Measurements from ENCODE around the gene SLC29A1. TPM values are rescaled to one million over a fixed set of nuclear protein-coding genes. Genes with fewer than 3 reads are reported as not detected.

SLC29A1 gene
- total and polyA plus RNA-seq, 9 of the 15 experiments (the other 6 are each of a cell fraction or from before 2014, with no cell fraction given): 18.9 to 170 (median 57.7) TPM

DNA sequence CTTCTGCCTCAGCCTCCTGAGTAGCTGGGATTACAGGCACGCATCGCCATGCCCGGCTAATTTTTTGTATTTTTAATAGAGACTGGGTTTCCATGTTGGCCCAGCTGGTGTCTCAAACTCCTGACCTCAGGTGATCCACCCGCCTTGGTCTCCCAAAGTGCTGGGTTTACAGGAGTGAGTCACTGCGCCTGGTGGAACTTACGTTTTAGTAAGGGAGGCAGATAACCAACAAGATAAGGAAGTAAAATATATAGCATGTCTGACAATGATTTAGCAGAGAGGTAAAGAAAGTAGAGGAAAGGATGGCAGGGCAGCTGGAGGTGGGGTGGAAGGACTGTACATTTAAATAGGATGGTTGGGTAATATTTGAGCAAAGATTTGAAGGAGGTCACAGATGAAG lies 19.4 kb upstream of the SLC29A1 start (continued):
- TF ChIP-seq, protein P1, sequence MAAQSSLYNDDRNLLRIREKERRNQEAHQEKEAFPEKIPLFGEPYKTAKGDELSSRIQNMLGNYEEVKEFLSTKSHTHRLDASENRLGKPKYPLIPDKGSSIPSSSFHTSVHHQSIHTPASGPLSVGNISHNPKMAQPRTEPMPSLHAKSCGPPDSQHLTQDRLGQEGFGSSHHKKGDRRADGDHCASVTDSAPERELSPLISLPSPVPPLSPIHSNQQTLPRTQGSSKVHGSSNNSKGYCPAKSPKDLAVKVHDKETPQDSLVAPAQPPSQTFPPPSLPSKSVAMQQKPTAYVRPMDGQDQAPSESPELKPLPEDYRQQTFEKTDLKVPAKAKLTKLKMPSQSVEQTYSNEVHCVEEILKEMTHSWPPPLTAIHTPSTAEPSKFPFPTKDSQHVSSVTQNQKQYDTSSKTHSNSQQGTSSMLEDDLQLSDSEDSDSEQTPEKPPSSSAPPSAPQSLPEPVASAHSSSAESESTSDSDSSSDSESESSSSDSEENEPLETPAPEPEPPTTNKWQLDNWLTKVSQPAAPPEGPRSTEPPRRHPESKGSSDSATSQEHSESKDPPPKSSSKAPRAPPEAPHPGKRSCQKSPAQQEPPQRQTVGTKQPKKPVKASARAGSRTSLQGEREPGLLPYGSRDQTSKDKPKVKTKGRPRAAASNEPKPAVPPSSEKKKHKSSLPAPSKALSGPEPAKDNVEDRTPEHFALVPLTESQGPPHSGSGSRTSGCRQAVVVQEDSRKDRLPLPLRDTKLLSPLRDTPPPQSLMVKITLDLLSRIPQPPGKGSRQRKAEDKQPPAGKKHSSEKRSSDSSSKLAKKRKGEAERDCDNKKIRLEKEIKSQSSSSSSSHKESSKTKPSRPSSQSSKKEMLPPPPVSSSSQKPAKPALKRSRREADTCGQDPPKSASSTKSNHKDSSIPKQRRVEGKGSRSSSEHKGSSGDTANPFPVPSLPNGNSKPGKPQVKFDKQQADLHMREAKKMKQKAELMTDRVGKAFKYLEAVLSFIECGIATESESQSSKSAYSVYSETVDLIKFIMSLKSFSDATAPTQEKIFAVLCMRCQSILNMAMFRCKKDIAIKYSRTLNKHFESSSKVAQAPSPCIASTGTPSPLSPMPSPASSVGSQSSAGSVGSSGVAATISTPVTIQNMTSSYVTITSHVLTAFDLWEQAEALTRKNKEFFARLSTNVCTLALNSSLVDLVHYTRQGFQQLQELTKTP (IDR thresholded peaks at IDR 0.05; ENCODE audit: low read depth in 1 of 2, partially characterized antibody in 2 of 2): peak in 1 of 2 experiments; percentile 38
- TF ChIP-seq TRIM24 (IDR thresholded peaks at IDR 0.05) (peak; percentile 30 to 33; a peak in 2 of 4 replicates), EHMT2 (IDR thresholded peaks at IDR 0.05) (peak; percentile 36; the same call in 1 of the 2 replicates), SIRT6 (IDR thresholded peaks at IDR 0.05; ENCODE audit: low read depth, low read length) (no peak), ETV5 (CRISPR knock-in tag; IDR thresholded peaks at IDR 0.05; ENCODE audit: low read depth) (0 out of 2 replicates have a peak, but pooled peaks have one; percentile 41), ZNF282 (CRISPR knock-in tag; IDR thresholded peaks at IDR 0.05) (no peak), JUNB (CRISPR knock-in tag; conservative IDR thresholded peaks at IDR 0.05) (no peak), MIER1 (IDR thresholded peaks at IDR 0.05; ENCODE audit: low read depth) (no peak), NCOA1 (IDR thresholded peaks at IDR 0.05; ENCODE audit: low read depth) (peak; percentile 62; the same call in 1 of the 2 replicates), HIVEP1 (CRISPR knock-in tag; IDR thresholded peaks at IDR 0.05) (no peak), DIDO1 (tag; IDR thresholded peaks at IDR 0.05; ENCODE audit: low read depth) (no peak), RBM15 (IDR thresholded peaks at IDR 0.05; ENCODE audit: insufficient read depth, low read length) (no peak), SOX6 (IDR thresholded peaks at IDR 0.05) (peak; percentile 23; the same call in 1 of the 2 replicates), SMARCA4 (IDR thresholded peaks at IDR 0.05) (peak; percentile 91), ATF1 (CRISPR knock-in tag; IDR thresholded peaks at IDR 0.05) (no peak), ATF1 (tag; IDR thresholded peaks at IDR 0.05) (0 out of 2 replicates have a peak, but pooled peaks have one; percentile 20), KDM1A (IDR thresholded peaks at IDR 0.05) (peak in 1 of 2 experiments; percentile 11; a peak in 1 of 4 replicates), PHF20 (IDR thresholded peaks at IDR 0.05; ENCODE audit: partially characterized antibody) (no peak), ELF1 (tag; IDR thresholded peaks at IDR 0.05) (0 out of 2 replicates have a peak, but pooled peaks have one; percentile 23)
- TF ChIP-seq, protein P2, sequence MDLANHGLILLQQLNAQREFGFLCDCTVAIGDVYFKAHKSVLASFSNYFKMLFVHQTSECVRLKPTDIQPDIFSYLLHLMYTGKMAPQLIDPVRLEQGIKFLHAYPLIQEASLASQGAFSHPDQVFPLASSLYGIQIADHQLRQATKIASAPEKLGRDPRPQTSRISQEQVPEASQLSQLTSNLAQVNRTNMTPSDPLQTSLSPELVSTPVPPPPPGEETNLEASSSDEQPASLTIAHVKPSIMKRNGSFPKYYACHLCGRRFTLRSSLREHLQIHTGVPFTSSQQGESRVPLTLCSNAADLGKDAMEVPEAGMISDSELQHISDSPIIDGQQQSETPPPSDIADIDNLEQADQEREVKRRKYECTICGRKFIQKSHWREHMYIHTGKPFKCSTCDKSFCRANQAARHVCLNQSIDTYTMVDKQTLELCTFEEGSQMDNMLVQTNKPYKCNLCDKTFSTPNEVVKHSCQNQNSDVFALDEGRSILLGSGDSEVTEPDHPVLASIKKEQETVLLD (IDR thresholded peaks at IDR 0.05): peak; percentile 40; the same call in 1 of the 2 replicates
- TF ChIP-seq, protein P3, sequence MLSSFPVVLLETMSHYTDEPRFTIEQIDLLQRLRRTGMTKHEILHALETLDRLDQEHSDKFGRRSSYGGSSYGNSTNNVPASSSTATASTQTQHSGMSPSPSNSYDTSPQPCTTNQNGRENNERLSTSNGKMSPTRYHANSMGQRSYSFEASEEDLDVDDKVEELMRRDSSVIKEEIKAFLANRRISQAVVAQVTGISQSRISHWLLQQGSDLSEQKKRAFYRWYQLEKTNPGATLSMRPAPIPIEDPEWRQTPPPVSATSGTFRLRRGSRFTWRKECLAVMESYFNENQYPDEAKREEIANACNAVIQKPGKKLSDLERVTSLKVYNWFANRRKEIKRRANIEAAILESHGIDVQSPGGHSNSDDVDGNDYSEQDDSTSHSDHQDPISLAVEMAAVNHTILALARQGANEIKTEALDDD (IDR thresholded peaks at IDR 0.05): peak; percentile 80
- TF ChIP-seq, protein P4, sequence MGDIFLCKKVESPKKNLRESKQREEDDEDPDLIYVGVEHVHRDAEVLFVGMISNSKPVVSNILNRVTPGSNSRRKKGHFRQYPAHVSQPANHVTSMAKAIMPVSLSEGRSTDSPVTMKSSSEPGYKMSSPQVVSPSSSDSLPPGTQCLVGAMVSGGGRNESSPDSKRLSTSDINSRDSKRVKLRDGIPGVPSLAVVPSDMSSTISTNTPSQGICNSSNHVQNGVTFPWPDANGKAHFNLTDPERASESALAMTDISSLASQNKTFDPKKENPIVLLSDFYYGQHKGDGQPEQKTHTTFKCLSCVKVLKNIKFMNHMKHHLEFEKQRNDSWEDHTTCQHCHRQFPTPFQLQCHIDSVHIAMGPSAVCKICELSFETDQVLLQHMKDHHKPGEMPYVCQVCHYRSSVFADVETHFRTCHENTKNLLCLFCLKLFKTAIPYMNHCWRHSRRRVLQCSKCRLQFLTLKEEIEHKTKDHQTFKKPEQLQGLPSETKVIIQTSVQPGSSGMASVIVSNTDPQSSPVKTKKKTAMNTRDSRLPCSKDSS (IDR thresholded peaks at IDR 0.05; ENCODE audit: low read depth, partially characterized antibody): no peak
- TF ChIP-seq, protein P5, sequence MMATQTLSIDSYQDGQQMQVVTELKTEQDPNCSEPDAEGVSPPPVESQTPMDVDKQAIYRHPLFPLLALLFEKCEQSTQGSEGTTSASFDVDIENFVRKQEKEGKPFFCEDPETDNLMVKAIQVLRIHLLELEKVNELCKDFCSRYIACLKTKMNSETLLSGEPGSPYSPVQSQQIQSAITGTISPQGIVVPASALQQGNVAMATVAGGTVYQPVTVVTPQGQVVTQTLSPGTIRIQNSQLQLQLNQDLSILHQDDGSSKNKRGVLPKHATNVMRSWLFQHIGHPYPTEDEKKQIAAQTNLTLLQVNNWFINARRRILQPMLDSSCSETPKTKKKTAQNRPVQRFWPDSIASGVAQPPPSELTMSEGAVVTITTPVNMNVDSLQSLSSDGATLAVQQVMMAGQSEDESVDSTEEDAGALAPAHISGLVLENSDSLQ (IDR thresholded peaks at IDR 0.05): peak; percentile 72
